H1 (cell line): ENCODE results near the gene RNF144A. TPM values are rescaled to one million over a fixed set of nuclear protein-coding genes. Genes with fewer than 3 reads are reported as not detected.

Experiments
- CTCF ChIA-PET: fragments of 300-600 bp; sonication (Branson Sonifier 250); formaldehyde crosslinking; loops from one replicate; lab custom pipeline; 2021; ENCODE audit not compliant: partially characterized antibody; lab: Charles Lee
- POLR2A ChIA-PET: fragments of 300-600 bp; sonication (Branson Sonifier 250); formaldehyde crosslinking; loops from one replicate; lab custom pipeline; 2021; ENCODE audit warnings: inconsistent platforms; ENCODE audit not compliant: partially characterized antibody; lab: Charles Lee
- DNase-seq, 2 experiments: peaks; one replicate each; pipeline versions ENCODE4 v3.0.0 to v3.0.0-alpha.2; 2010 to 2022; ENCODE audit warnings: low spot score in 2 of 2, low read depth in 1 of 2, mixed read lengths in 1 of 2
- FAIRE-seq: peaks from 2 replicates; lab custom pipeline; 2011; peaks lifted over from hg19 to GRCh38; lab: Jason Lieb, UNC
- H2AFZ ChIP-seq: 2 replicates; pipeline ENCODE4 v1.8.1; 2012; ENCODE audit warnings: low read length, inconsistent platforms
- H2AK5ac ChIP-seq: 2 replicates; pipeline ENCODE4 v1.6.1; 2013; ENCODE audit warnings: low read depth, low read length
- H2BK120ac ChIP-seq: replicated peaks from 2 replicates; pipeline ENCODE3; 2013; ENCODE audit warnings: low read depth, low read length, inconsistent platforms
- H2BK12ac ChIP-seq: 2 replicates; pipeline ENCODE4 v1.6.1; 2013; ENCODE audit warnings: low read depth, low read length
- H2BK15ac ChIP-seq: 2 replicates; pipeline ENCODE4 v1.6.1; 2013; ENCODE audit warnings: low read length
- H2BK20ac ChIP-seq: 2 replicates; pipeline ENCODE4 v1.6.1; 2013; ENCODE audit warnings: low read length
- H2BK5ac ChIP-seq: 2 replicates; pipeline ENCODE4 v1.6.1; 2013; ENCODE audit warnings: low read depth, low read length
- H3K14ac ChIP-seq: 2 replicates; pipeline ENCODE4 v1.6.1; 2013; ENCODE audit warnings: inconsistent platforms; ENCODE audit not compliant: insufficient read length
- H3K18ac ChIP-seq: 2 replicates; pipeline ENCODE4 v1.6.1; 2013; ENCODE audit warnings: low read length; ENCODE audit errors: extremely low read depth
- H3K23ac ChIP-seq: 2 replicates; pipeline ENCODE4 v1.6.1; 2013; ENCODE audit warnings: inconsistent platforms; ENCODE audit not compliant: insufficient read length
- H3K23me2 ChIP-seq: 2 replicates; pipeline ENCODE4 v1.6.1; 2013; ENCODE audit warnings: low read depth, low read length
- H3K27ac ChIP-seq: 2 replicates; pipeline ENCODE4 v1.6.1; 2011; ENCODE audit warnings: low read depth, low read length, inconsistent platforms
- H3K27me3 ChIP-seq, 4 experiments: replicated peaks in 1 of 4; 1 replicate in 1 of 4; 2 replicates in 3 of 4; pipeline versions ENCODE4 v1.6.1 to v1.8.1; 2011 to 2013; ENCODE audit warnings: low read length in 3 of 4, mild to moderate bottlenecking in 3 of 4, inconsistent platforms in 2 of 4, mixed read lengths in 2 of 4, moderate library complexity in 1 of 4; ENCODE audit not compliant: control insufficient read depth in 3 of 4, insufficient read depth in 3 of 4; ENCODE audit errors: extremely low read depth in 1 of 4
- H3K36me3 ChIP-seq, 4 experiments: 2 replicates each; pipeline versions ENCODE4 v1.6.1 to v1.8.1; 2011 to 2013; ENCODE audit warnings: mild to moderate bottlenecking in 4 of 4, low read length in 3 of 4, moderate library complexity in 2 of 4, control low read depth in 1 of 4, inconsistent platforms in 1 of 4; ENCODE audit not compliant: insufficient read depth in 4 of 4, control insufficient read depth in 2 of 4
- H3K4ac ChIP-seq: replicated peaks from 2 replicates; pipeline ENCODE3; 2013; ENCODE audit warnings: low read length, low read depth, mixed read lengths, inconsistent platforms; ENCODE audit not compliant: insufficient read length
- H3K4me1 ChIP-seq, 4 experiments: replicated peaks in 1 of 4; 1 replicate in 1 of 4; 2 replicates in 3 of 4; pipeline versions ENCODE4 v1.6.1 to v1.8.1; 2011 to 2013; ENCODE audit warnings: low read length in 3 of 4, inconsistent platforms in 2 of 4, mixed read lengths in 1 of 4; ENCODE audit not compliant: insufficient read depth in 4 of 4, control insufficient read depth in 3 of 4
- H3K4me2 ChIP-seq, 2 experiments: 2 replicates each; pipeline versions ENCODE4 v1.6.1 to v1.8.1; 2011 to 2013; ENCODE audit warnings: low read depth in 2 of 2, low read length in 2 of 2, control low read depth in 1 of 2, inconsistent platforms in 1 of 2, mild to moderate bottlenecking in 1 of 2; ENCODE audit not compliant: insufficient read depth in 1 of 2
- H3K4me3 ChIP-seq, 4 experiments: fragments of 200-600, 300-600 bp in 1 of 4; sonication (generic), shearing (Covaris generic), sonication (Bioruptor Twin) in 1 of 4; 2 replicates each; pipeline versions ENCODE4 v1.5.1 to v1.8.1; 2011 to 2016; ENCODE audit warnings: low read length in 4 of 4, low read depth in 3 of 4, control low read depth in 2 of 4, inconsistent platforms in 2 of 4, mild to moderate bottlenecking in 2 of 4, mixed read lengths in 1 of 4, moderate library complexity in 1 of 4; ENCODE audit not compliant: insufficient read depth in 2 of 4; ENCODE audit errors: extremely low read depth in 1 of 4
- H3K56ac ChIP-seq: replicated peaks from 2 replicates; pipeline ENCODE3; 2013; ENCODE audit warnings: low read depth, mild to moderate bottlenecking, mixed read lengths, low read length, inconsistent platforms; ENCODE audit not compliant: insufficient read length
- H3K79me1 ChIP-seq: 2 replicates; pipeline ENCODE4 v1.6.1; 2013; ENCODE audit warnings: low read depth, low read length, control low read depth
- H3K79me2 ChIP-seq, 2 experiments: 2 replicates each; pipeline versions ENCODE4 v1.6.1 to v1.8.1; 2012 to 2013; ENCODE audit warnings: low read length in 2 of 2, mild to moderate bottlenecking in 2 of 2, inconsistent platforms in 1 of 2; ENCODE audit not compliant: insufficient read depth in 2 of 2, control insufficient read depth in 1 of 2
- H3K9ac ChIP-seq, 4 experiments: replicated peaks in 1 of 4; 1 replicate in 1 of 4; 2 replicates in 3 of 4; pipeline versions ENCODE4 v1.6.1 to v1.8.1; 2011 to 2013; ENCODE audit warnings: low read depth in 3 of 4, low read length in 3 of 4, control low read depth in 2 of 4, mild to moderate bottlenecking in 2 of 4, moderate library complexity in 2 of 4, inconsistent platforms in 1 of 4; ENCODE audit errors: extremely low read depth in 1 of 4
- H3K9me3 ChIP-seq, 2 experiments: 2 replicates each; pipeline versions ENCODE4 v1.6.1 to v1.8.1; 2012 to 2013; ENCODE audit warnings: mild to moderate bottlenecking in 2 of 2, moderate library complexity in 2 of 2, control low read depth in 1 of 2, inconsistent platforms in 1 of 2, low read depth in 1 of 2, low read length in 1 of 2, mixed read lengths in 1 of 2; ENCODE audit not compliant: insufficient read depth in 2 of 2
- H4K20me1 ChIP-seq, 2 experiments: replicated peaks in 1 of 2; 2 replicates each; pipeline versions ENCODE3 to v1.8.1; 2011 to 2013; ENCODE audit warnings: inconsistent platforms in 2 of 2, low read length in 2 of 2, mild to moderate bottlenecking in 1 of 2; ENCODE audit not compliant: insufficient read depth in 2 of 2, control insufficient read depth in 1 of 2
- H4K5ac ChIP-seq: 2 replicates; pipeline ENCODE4 v1.6.1; 2013; ENCODE audit warnings: low read length, low read depth, mixed read lengths, inconsistent platforms; ENCODE audit not compliant: insufficient read length
- H4K8ac ChIP-seq: 2 replicates; pipeline ENCODE4 v1.8.0; 2013; ENCODE audit warnings: mild to moderate bottlenecking, moderate library complexity, low read length, inconsistent platforms; ENCODE audit not compliant: insufficient read depth; ENCODE audit errors: extremely low read depth
- H4K91ac ChIP-seq: replicated peaks from 2 replicates; pipeline ENCODE3; 2013; ENCODE audit warnings: low read length, mixed read lengths, inconsistent platforms; ENCODE audit not compliant: insufficient read length
- BCL11A ChIP-seq, 2 experiments: IDR thresholded peaks; one replicate each; pipeline ENCODE4 v1.6.1; 2011; ENCODE audit warnings: low read depth in 2 of 2, low read length in 2 of 2, mild to moderate bottlenecking in 2 of 2
- CHD2 ChIP-seq: IDR thresholded peaks from 2 replicates; pipeline ENCODE4 v1.6.1; 2012; ENCODE audit warnings: low read length, improper control_type of control experiment
- RBBP5 ChIP-seq: IDR thresholded peaks from 2 replicates; pipeline ENCODE4 v1.7.1; 2012; ENCODE audit warnings: low read depth, mild to moderate bottlenecking, inconsistent platforms, low read length, moderate library complexity, borderline replicate concordance
- WGBS, 2 experiments: shearing (Covaris generic) in 1 of 2; methylation state at CpG; one replicate each; pipeline versions ENCODE4 v1.1.6 to v1.1.7; 2013 to 2015; ENCODE audit warnings: low lambda C conversion rate in 2 of 2, mixed read lengths in 2 of 2, inconsistent platforms in 1 of 2, low coverage in 1 of 2, missing lambda C conversion rate in 1 of 2; ENCODE audit not compliant: insufficient replicate concordance in 2 of 2, insufficient coverage in 1 of 2, insufficient read length in 1 of 2; ENCODE audit errors: extremely low coverage in 1 of 2, missing lambda C conversion rate in 1 of 2; 5-methylcytosine and 5-hydroxymethylcytosine counted together
- polyA plus RNA-seq, 7 experiments: library from polyadenylated mRNA; depleted of rRNA in 3 of 7; stranded (reverse) in 5 of 7; unstranded in 2 of 7; fragments of >200 nt in 5 of 7; fragments of 200-250 nt in 2 of 7; gene quantifications; 1 replicate in 5 of 7; 2 replicates in 1 of 7; 4 replicates in 1 of 7; pipeline versions ENCODE4 v1.2.1 to v1.2.3, GENCODE V29; 2011 to 2013; ENCODE audit warnings: missing spikeins in 2 of 7, mixed read lengths in 2 of 7
- total RNA-seq: library from RNA; stranded (reverse); fragmentation: NEBNext Ultra II Directional; extraction: Animal tissue kit (Norgen Biotek cat#: 25700); gene quantifications from 2 replicates; pipeline ENCODE4 v1.2.1, GENCODE V29; 2021

The RNF144A gene
- total and polyA plus RNA-seq, 2 of the 8 experiments (the other 6 are each of a cell fraction or from before 2014, with no cell fraction given), result 14.0 to 15.0 TPM

- no peak overlapping the region for H3K4me3 ChIP-seq
- H3K4me2 ChIP-seq, result no peak overlapping the region
- WGBS, 2 experiments, result 83% methylated on average over 4 of the region's 4 CpGs; no CpG with 5 or more reads in 1 of the 2 experiments
- no peak overlapping the region for H2BK15ac ChIP-seq
- H2AK5ac ChIP-seq, result no peak overlapping the region
- no peak overlapping the region for H4K5ac ChIP-seq
- no peak overlapping the region for H3K4ac ChIP-seq
- no peaks in the 10 kb centered on the region for H3K27me3 ChIP-seq
- no peak for FAIRE-seq
- H3K27ac ChIP-seq, result no peak overlapping the region
- H3K23ac ChIP-seq, result no peak overlapping the region
- H3K23me2 ChIP-seq, result no peaks in the 10 kb centered on the region
- ChIA-PET CTCF (interaction anchor here (0.6 to 10.4 kb wide), 5 partner anchors 9 to 131 kb away, joined by 4 to 115 read pairs (median 8); no protein-coding TSS in a partner anchor), POLR2A (no interaction called here)
- H3K79me2 ChIP-seq, result no peaks in the 10 kb centered on the region
- H3K4me1 ChIP-seq, result no peaks in the 10 kb centered on the region; a peak in 1 of 7 replicates
- no peak overlapping the region for H2BK20ac ChIP-seq
- no peak overlapping the region for H4K91ac ChIP-seq
- peaks cover 0 to 9% (median 2%) of the 10 kb centered on the region in 4 experiments; a peak in 2 of 8 replicates for H3K36me3 ChIP-seq
- H2BK5ac ChIP-seq, result no peak overlapping the region
- H2BK120ac ChIP-seq, result no peak overlapping the region
- H3K79me1 ChIP-seq, result no peaks in the 10 kb centered on the region
- no peak overlapping the region for H3K9ac ChIP-seq
- H3K18ac ChIP-seq, result no peak overlapping the region
- DNase-seq, result no peak
- no peak overlapping the region for H2AFZ ChIP-seq
- peaks cover 0 to 2% of the 10 kb centered on the region in 2 experiments for H4K20me1 ChIP-seq
- no peak for TF ChIP-seq CHD2
- TF ChIP-seq BCL11A (IDR thresholded peaks at IDR 0.05; ENCODE audit: low read depth in 2 of 2, low read length in 2 of 2), result no peak
- TF ChIP-seq RBBP5, result no peak
- H3K14ac ChIP-seq, result no peak overlapping the region
- H3K9me3 ChIP-seq, result no peaks in the 10 kb centered on the region
- no peak overlapping the region for H4K8ac ChIP-seq
- H3K56ac ChIP-seq, result no peak overlapping the region
- H2BK12ac ChIP-seq, result no peak overlapping the region
Observed at GRCh38 chr2:7027411-7027810, 110.2 kb downstream of the RNF144A start.
